DOHH2 (cell line): ENCODE data around the gene AKAP10.

ENCODE experiments used
- CTCF ChIP-seq: fragments of 200-600 bp; sonication (generic); IDR thresholded peaks from one replicate; pipeline ENCODE4 v1.5.1; 2014; ENCODE audit warnings: antibody characterized with exemption, mild to moderate bottlenecking, low read depth, low read length; ENCODE audit not compliant: poor library complexity, severe bottlenecking
- EZH2phosphoT487 ChIP-seq: fragments of 200-600 bp; sonication (generic); IDR thresholded peaks from 2 replicates; pipeline ENCODE4 v1.6.1; 2017; ENCODE audit warnings: borderline replicate concordance, mild to moderate bottlenecking, antibody characterized with exemption, low read length, moderate library complexity, mixed read lengths

DNA sequence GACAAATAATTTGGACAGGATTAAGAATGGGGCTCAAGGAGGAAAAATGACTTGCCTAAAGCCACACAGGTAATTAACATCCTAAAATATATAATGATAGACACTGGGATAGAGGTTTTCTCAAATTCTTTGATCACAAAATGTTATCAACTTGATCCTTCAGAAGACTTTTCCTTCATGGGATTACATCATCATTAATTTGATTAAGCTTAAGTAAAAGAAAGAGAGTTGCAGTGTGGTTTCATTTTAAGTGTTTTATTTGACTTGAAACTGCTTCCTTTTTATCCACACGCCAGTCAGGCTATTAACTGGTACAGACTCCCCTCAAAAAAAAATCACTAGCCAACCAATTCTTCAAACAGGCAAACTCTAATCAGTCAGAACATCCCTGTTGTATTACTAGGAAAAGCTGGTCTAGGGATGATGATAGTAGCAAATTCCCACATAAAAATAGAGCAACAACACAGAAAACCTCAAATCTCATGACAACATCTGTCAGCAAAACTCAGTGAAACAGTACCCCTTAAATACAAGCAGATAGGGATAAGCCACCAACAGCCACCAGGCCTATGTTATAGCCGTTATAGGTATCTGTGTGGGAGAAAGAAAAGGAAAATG lies 32.5 kb downstream of the AKAP10 start:
- no peak for TF ChIP-seq CTCF
- no peak for TF ChIP-seq EZH2phosphoT487
